Sigmoid colon (tissue), 7 donors: ENCODE measurements around the gene UNC5A. TPM values are rescaled to one million over a fixed set of nuclear protein-coding genes. Genes with fewer than 3 reads are reported as not detected.

Experiments used
- DNase-seq: peaks from one replicate; pipeline ENCODE4 v3.0.0-alpha.2; 2019
- H3K27ac ChIP-seq, 4 donors: fragments of 200-600 bp; sonication (generic); one replicate each; pipeline ENCODE4 v1.5.1; 2016 to 2019; ENCODE audit warnings: mild to moderate bottlenecking in 1 of 4
- H3K27me3 ChIP-seq, 3 donors: fragments of 200-600 bp; sonication (generic); one replicate each; pipeline ENCODE4 v1.5.1; 2019; ENCODE audit warnings: mild to moderate bottlenecking in 1 of 3
- H3K36me3 ChIP-seq, 4 donors: fragments of 200-600 bp; sonication (generic); one replicate each; pipeline ENCODE4 v1.5.1; 2016 to 2019
- H3K4me1 ChIP-seq, 4 donors: fragments of 200-600 bp; sonication (generic); one replicate each; pipeline ENCODE4 v1.5.1; 2017 to 2019
- H3K4me3 ChIP-seq, 4 donors: fragments of 200-600 bp; sonication (generic); one replicate each; pipeline ENCODE4 v1.5.1; 2017 to 2019; ENCODE audit warnings: mild to moderate bottlenecking in 2 of 4, moderate library complexity in 1 of 4
- H3K9me3 ChIP-seq, 4 donors: fragments of 200-600 bp in 3 of 4; sonication (generic) in 3 of 4; one replicate each; pipeline versions ENCODE4 v1.5.1 to v1.6.1; 2013 to 2019
- EP300 ChIP-seq, 4 donors: sonication (generic); formaldehyde crosslinking; IDR thresholded peaks; one replicate each; pipeline ENCODE4 v1.6.1; 2017; ENCODE audit warnings: antibody characterized with exemption in 4 of 4
- POLR2A ChIP-seq, 2 donors: fragments of 450-650 bp; IDR thresholded peaks; one replicate each; pipeline ENCODE4 v1.6.1; 2016; ENCODE audit warnings: antibody characterized with exemption in 2 of 2, mild to moderate bottlenecking in 2 of 2, moderate library complexity in 2 of 2
- POLR2AphosphoS5 ChIP-seq, 4 donors: sonication (generic); formaldehyde crosslinking; IDR thresholded peaks; one replicate each; pipeline ENCODE4 v1.6.1; 2017; ENCODE audit warnings: antibody characterized with exemption in 4 of 4
- WGBS, 2 donors: extraction: QIAGEN DNeasy Blood & Tissue Kit; methylation state at CpG; one replicate each; pipeline ENCODE4 v1.1.7; 2013; 5-methylcytosine and 5-hydroxymethylcytosine counted together
- intact Hi-C: fragments of 100-400 bp; cut with DNase I; formaldehyde crosslinking; loops from one replicate; pipeline ENCODE4 v1.15.1; 2023
- polyA plus RNA-seq, 3 donors: library from polyadenylated mRNA; stranded (reverse); fragments of 200-250 nt; gene quantifications; one replicate each; pipeline ENCODE4 v1.2.3, GENCODE V29; 2013
- total RNA-seq, 4 donors: library from RNA; depleted of rRNA; stranded (reverse); fragments of >200 nt; gene quantifications; one replicate each; pipeline ENCODE4 v1.1.0, GENCODE V29; 2016
- TF ChIP-seq, protein P1 (sequence below), 4 experiments: fragments of 450-650 bp in 3 of 4; fragments of 200-600 bp in 1 of 4; IDR thresholded peaks; one replicate each; pipeline ENCODE4 v1.5.1; 2016 to 2019; ENCODE audit warnings: antibody characterized with exemption in 4 of 4, mild to moderate bottlenecking in 3 of 4, moderate library complexity in 2 of 4
- donor health status: healthy with polysubstance abuse.
- donor health status: Bipolar disorder and iron deficiency.
- donor health status: healthy.

Gene UNC5A
- total and polyA plus RNA-seq, 7 donors, result 0.34 to 0.60 TPM; not detected in 5

DNA sequence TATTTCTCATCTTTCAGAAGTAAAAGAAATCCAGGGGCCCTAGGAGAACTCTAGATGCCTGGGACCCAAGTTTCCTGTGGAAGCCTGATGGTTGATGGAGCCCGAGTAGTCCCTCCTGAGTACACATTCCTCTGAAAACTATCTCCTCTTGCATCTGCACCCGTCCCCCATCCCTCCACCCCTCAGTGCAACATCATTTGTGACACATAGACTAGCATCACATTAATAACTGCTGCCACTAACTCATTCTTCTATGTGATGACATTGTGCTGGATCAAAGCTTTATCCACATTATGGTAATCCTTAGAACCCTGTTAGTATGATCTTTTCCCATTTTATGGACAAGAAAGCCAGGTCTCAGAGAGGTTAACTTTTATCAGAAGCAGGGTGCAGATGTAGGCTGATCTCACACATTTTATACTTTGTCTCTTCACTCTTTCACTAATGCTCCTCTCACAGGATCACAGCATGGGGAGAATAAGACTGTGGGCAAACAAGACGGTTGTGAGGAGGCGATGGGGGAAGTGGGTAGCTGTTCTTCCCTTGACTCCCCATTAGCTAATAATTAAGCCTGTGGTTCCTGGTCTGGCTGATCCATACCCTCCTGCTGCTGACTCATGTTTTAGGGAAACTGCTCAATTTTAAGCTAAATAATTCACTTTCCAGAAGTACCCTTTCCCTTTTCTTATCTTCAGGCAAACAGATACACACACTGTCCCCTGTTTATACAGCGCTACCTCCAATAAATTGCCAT is 92.7 kb downstream of the UNC5A start:
- H3K4me3 ChIP-seq, result no peak overlapping the region
- no peak overlapping the region for H3K27ac ChIP-seq
- H3K36me3 ChIP-seq, result peaks cover 19 to 59% (median 34%) of the 10 kb centered on the region in 4 donors
- TF ChIP-seq EP300 (IDR thresholded peaks at IDR 0.05) (no peak), POLR2A (IDR thresholded peaks at IDR 0.05) (no peak), POLR2AphosphoS5 (IDR thresholded peaks at IDR 0.05) (no peak)
- intact Hi-C loops, result no loop called here
- DNase-seq, result no peak
- 93 to 94% methylated on average over 5 of the region's 5 CpGs for WGBS, 2 donors
- no peaks in the 10 kb centered on the region for H3K4me1 ChIP-seq
- no peaks in the 10 kb centered on the region for H3K9me3 ChIP-seq
- H3K27me3 ChIP-seq, result no peaks in the 10 kb centered on the region

DNA sequence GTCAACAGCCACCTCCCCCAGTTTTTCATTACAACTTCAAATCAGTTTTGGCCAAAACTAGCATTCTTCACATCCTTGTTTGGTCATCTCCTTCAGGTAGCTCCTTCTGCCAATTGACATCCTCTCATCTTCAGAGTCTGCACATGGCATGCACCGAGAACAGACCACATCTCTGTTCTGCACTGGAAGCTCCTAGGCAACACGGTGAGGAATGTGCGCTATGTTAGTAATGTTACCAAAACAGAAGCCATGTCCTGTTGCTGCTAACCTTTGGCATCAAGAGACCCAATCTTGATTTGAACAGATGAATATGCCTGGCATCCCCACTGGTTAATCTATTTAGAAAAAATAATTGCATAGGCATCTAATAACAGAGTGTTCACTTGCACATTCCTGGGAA is 93.9 kb downstream of the UNC5A start:
- H3K27ac ChIP-seq, result no peak overlapping the region
- no peaks in the 10 kb centered on the region for H3K4me1 ChIP-seq
- H3K36me3 ChIP-seq, result peaks cover 19 to 70% (median 41%) of the 10 kb centered on the region in 4 donors
- intact Hi-C loops, result no loop called here
- no peak overlapping the region for H3K4me3 ChIP-seq
- H3K27me3 ChIP-seq, result no peaks in the 10 kb centered on the region
- no peak for DNase-seq
- TF ChIP-seq POLR2AphosphoS5 (IDR thresholded peaks at IDR 0.05) (no peak), EP300 (IDR thresholded peaks at IDR 0.05) (no peak), POLR2A (IDR thresholded peaks at IDR 0.05) (no peak)
- TF ChIP-seq, protein P1, sequence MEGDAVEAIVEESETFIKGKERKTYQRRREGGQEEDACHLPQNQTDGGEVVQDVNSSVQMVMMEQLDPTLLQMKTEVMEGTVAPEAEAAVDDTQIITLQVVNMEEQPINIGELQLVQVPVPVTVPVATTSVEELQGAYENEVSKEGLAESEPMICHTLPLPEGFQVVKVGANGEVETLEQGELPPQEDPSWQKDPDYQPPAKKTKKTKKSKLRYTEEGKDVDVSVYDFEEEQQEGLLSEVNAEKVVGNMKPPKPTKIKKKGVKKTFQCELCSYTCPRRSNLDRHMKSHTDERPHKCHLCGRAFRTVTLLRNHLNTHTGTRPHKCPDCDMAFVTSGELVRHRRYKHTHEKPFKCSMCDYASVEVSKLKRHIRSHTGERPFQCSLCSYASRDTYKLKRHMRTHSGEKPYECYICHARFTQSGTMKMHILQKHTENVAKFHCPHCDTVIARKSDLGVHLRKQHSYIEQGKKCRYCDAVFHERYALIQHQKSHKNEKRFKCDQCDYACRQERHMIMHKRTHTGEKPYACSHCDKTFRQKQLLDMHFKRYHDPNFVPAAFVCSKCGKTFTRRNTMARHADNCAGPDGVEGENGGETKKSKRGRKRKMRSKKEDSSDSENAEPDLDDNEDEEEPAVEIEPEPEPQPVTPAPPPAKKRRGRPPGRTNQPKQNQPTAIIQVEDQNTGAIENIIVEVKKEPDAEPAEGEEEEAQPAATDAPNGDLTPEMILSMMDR (IDR thresholded peaks at IDR 0.05), result no peak
- WGBS, 2 donors, result 93 to 97% methylated on average over 3 of the region's 3 CpGs
- no peaks in the 10 kb centered on the region for H3K9me3 ChIP-seq

DNA sequence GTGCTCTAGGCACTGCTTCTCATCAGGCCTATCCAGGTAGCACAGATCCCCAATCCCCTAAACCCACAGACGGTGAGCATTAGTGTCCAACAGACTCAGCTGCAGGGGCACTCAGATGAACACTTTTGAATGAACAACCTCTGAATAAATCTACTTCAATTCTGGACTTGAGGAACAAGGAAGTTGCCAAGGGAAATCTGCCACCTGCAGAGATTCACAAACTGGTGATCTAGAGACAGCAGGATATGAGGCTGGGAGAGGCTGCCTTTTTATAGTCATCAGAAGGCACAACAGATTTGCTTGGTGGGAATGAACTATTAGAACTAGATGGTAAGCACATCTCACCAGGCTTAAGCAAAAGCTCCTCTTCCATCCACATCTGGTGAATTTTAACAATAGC is 95.8 kb downstream of the UNC5A start:
- Histone ChIP-seq H3K27ac (no peak overlapping the region), H3K9me3 (no peaks in the 10 kb centered on the region), H3K27me3 (no peaks in the 10 kb centered on the region), H3K36me3 (peaks cover 19 to 82% (median 43%) of the 10 kb centered on the region in 4 donors), H3K4me1 (no peaks in the 10 kb centered on the region), H3K4me3 (no peak overlapping the region)
- intact Hi-C loops, result no loop called here
- WGBS, 2 donors, result 88 to 95% methylated on average over 1 of the region's 1 CpG
- no peak for TF ChIP-seq EP300 (IDR thresholded peaks at IDR 0.05)
- TF ChIP-seq POLR2AphosphoS5 (IDR thresholded peaks at IDR 0.05), result no peak
- TF ChIP-seq, protein P1 (IDR thresholded peaks at IDR 0.05), result no peak
- TF ChIP-seq POLR2A (IDR thresholded peaks at IDR 0.05), result no peak
- DNase-seq, result no peak

DNA sequence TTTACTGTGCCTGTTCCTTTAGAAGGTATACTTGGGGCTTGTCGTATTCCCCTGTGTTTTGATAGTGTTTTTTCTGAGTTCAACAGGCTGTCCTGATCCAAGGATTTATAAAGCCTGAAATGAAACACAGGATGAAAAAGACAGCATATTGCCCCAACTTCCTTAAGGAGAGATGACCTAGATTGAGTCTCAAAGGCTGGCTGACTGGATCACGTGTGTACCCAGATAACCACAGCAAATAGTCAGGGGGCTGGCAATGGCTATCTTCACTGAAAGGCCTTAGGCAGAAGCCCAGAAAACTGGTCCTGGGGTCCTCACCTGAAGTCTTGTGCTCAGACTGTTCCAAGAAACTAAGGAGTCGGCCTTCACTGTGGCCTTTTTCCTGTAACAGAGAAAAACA is 96.4 kb downstream of the UNC5A start:
- peaks cover 19 to 83% (median 43%) of the 10 kb centered on the region in 4 donors for H3K36me3 ChIP-seq
- no peaks in the 10 kb centered on the region for H3K4me1 ChIP-seq
- no peaks in the 10 kb centered on the region for H3K27me3 ChIP-seq
- intact Hi-C loops, result no loop called here
- no peak overlapping the region for H3K4me3 ChIP-seq
- no peaks in the 10 kb centered on the region for H3K9me3 ChIP-seq
- no peak for TF ChIP-seq EP300 (IDR thresholded peaks at IDR 0.05)
- no peak for TF ChIP-seq POLR2A (IDR thresholded peaks at IDR 0.05)
- TF ChIP-seq, protein P1 (IDR thresholded peaks at IDR 0.05), result no peak
- no peak for TF ChIP-seq POLR2AphosphoS5 (IDR thresholded peaks at IDR 0.05)
- H3K27ac ChIP-seq, result no peak overlapping the region
- WGBS, 2 donors, result 88 to 92% methylated on average over 3 of the region's 3 CpGs
- no peak for DNase-seq

DNA sequence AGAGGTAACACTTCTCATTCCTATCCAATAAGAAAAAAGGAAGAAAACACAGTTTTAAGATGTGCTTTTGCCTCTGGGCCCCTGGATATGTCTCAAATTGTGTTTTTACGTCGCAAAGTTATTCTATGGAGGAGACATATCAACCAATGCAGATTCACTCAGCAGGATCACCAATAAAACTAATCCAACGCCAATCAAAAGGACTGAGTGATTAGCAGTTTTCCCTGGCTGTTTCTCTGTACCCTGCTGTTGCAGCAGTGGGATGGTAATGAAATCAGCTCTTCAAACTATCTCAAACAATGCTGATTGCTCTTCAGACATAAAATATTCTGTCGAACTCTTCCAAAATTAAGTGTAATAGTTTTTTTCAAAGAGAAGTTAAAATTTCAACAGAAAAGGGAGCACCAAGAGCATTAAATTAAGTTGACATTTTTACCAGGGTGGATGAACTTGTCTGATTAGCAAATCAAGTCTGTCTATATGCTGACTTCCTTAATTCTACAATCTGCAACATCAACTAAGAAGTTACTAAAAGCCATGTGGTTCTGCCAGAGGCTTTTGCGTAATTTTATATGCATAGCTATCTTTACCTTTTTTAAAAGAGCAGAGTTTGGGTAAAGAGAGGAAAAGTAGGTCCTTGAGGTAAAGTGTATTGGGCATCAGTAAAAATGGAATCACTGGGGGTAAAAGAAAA is 98.5 kb downstream of the UNC5A start:
- WGBS, 2 donors, result 89 to 94% methylated on average over 5 of the region's 5 CpGs
- peaks cover 19 to 66% (median 37%) of the 10 kb centered on the region in 4 donors for H3K36me3 ChIP-seq
- no peaks in the 10 kb centered on the region for H3K27me3 ChIP-seq
- DNase-seq, result no peak
- intact Hi-C loops, result no loop called here
- H3K4me1 ChIP-seq, result no peaks in the 10 kb centered on the region
- no peaks in the 10 kb centered on the region for H3K9me3 ChIP-seq
- TF ChIP-seq, protein P1 (IDR thresholded peaks at IDR 0.05), result no peak
- no peak for TF ChIP-seq POLR2A (IDR thresholded peaks at IDR 0.05)
- no peak for TF ChIP-seq EP300 (IDR thresholded peaks at IDR 0.05)
- no peak for TF ChIP-seq POLR2AphosphoS5 (IDR thresholded peaks at IDR 0.05)
- H3K27ac ChIP-seq, result no peak overlapping the region
- no peak overlapping the region for H3K4me3 ChIP-seq
